Measurements from ENCODE around the gene STX4. TPM values are rescaled to one million over a fixed set of nuclear protein-coding genes. Genes with fewer than 3 reads are reported as not detected.

The STX4 gene
- total RNA-seq, 1 experiment from 2014 or later = 26.0 TPM

DNA sequence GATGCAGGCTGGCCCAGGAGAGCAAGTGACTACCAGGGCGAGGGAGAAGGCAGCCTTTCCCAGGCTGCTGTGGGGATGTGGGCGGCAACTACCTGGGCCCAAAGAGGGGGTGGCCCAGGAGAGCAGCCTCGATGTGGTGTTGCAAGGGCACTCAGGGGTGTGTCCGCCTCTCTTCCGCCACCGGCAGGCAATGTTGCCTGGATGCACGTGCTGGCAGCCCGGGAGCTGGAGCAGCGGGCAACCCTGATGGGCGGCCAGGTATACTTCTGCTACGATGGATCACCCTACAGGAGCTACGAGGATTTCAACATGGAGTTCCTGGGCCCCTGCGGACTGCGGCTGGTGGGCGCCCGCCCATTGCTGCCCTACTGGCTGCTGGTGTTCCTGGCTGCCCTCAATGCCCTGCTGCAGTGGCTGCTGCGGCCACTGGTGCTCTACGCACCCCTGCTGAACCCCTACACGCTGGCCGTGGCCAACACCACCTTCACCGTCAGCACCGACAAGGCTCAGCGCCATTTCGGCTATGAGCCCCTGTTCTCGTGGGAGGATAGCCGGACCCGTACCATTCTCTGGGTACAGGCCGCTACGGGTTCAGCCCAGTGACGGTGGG is 45.7 kb upstream of the STX4 start:
- RAD21 ChIA-PET (ENCODE audit: low non-redundant PET in 1 of 2, low total read pairs in 2 of 2, uncharacterized antibody in 2 of 2, unreplicated experiment in 2 of 2) = no interaction called here
- Histone ChIP-seq H3K27me3 (ENCODE audit: insufficient read depth, low read length) (no peaks in the 10 kb centered on the region), H4K20me1 (ENCODE audit: insufficient read depth) (no peaks in the 10 kb centered on the region), H2AFZ (ENCODE audit: low read depth, low read length, poor library complexity, severe bottlenecking) (no peak overlapping the region), H3K9me3 (ENCODE audit: control insufficient read depth in 1 of 2, insufficient read depth in 1 of 2, low read depth in 1 of 2, low read length in 2 of 2) (no peaks in the 10 kb centered on the region), H3K4me3 (replicated peaks in 1 of 2; ENCODE audit: low read depth in 1 of 2, low read length in 2 of 2) (no peak overlapping the region), H3K36me3 (ENCODE audit: control insufficient read depth in 1 of 2, insufficient read depth in 2 of 2, low read length in 2 of 2) (no peaks in the 10 kb centered on the region), H3K9me2 (ENCODE audit: insufficient read depth) (no peaks in the 10 kb centered on the region), H3K27ac (ENCODE audit: low read depth, low read length) (no peak overlapping the region), H3K79me2 (ENCODE audit: insufficient read depth, low read length) (no peaks in the 10 kb centered on the region), H3K4me1 (ENCODE audit: control insufficient read depth in 1 of 2, insufficient read depth in 2 of 2, low read length in 2 of 2) (peaks cover 0 to 14% of the 10 kb centered on the region in 2 experiments; a peak in 3 of 4 replicates), H3K9ac (ENCODE audit: low read length) (no peak overlapping the region), H3K4me2 (ENCODE audit: low read length) (no peak overlapping the region)
- POLR2A ChIA-PET = no interaction called here
- no peak for ATAC-seq
- TF ChIP-seq, protein P1, sequence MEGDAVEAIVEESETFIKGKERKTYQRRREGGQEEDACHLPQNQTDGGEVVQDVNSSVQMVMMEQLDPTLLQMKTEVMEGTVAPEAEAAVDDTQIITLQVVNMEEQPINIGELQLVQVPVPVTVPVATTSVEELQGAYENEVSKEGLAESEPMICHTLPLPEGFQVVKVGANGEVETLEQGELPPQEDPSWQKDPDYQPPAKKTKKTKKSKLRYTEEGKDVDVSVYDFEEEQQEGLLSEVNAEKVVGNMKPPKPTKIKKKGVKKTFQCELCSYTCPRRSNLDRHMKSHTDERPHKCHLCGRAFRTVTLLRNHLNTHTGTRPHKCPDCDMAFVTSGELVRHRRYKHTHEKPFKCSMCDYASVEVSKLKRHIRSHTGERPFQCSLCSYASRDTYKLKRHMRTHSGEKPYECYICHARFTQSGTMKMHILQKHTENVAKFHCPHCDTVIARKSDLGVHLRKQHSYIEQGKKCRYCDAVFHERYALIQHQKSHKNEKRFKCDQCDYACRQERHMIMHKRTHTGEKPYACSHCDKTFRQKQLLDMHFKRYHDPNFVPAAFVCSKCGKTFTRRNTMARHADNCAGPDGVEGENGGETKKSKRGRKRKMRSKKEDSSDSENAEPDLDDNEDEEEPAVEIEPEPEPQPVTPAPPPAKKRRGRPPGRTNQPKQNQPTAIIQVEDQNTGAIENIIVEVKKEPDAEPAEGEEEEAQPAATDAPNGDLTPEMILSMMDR (IDR thresholded peaks at IDR 0.05 in 2 of 3, conservative IDR thresholded peaks at IDR 0.05 in 1 of 3; ENCODE audit: borderline replicate concordance in 1 of 3, insufficient read depth in 1 of 3, low read depth in 2 of 3, low read length in 2 of 3) = no peak
- TF ChIP-seq ZNF274 (IDR thresholded peaks at IDR 0.05; ENCODE audit: low read depth, low read length) (no peak), ZFX (IDR thresholded peaks at IDR 0.05) (no peak), ELF1 (IDR thresholded peaks at IDR 0.05; ENCODE audit: borderline replicate concordance, low read depth) (no peak)
- DNase-seq (ENCODE audit: low read depth, low spot score) = no peak
- CTCF ChIA-PET = no interaction called here
- intact Hi-C loops (cut with micrococcal nuclease) = loop anchor here (10.0 kb wide), 1 partner anchor 707 kb away; no protein-coding TSS in a partner anchor
- BruUV-seq (replicated peaks) = no TSS peak

DNA sequence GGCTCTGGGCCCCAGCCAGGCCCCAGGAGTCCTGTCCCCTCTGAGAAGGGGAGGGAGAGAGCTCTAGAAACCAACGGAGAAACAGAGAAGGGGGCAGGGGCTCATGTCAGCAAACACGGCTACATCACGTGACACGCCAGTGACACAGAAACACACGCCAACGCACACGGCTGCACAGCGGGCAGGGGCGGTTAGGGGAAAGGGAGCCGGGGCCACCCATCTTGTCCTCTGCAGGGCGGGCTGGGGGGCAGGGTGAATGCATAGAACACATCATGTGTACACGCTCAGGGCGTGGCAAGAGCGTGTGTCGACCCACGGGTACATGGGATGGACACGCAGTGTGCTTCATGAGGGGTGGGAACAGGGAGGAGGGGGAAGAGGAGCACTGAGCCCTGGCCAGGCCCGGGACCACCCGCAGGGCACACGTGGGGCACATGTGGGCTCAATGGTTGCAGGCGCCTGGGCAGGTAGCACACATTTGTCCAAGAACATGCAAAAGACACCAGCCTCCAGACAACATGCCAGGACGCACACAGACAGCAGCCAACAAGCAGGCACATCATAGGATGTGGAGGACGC is 43.8 kb upstream of the STX4 start:
- H3K27me3 ChIP-seq (ENCODE audit: insufficient read depth, low read length) = no peaks in the 10 kb centered on the region
- BruUV-seq (replicated peaks) = no TSS peak
- ATAC-seq (no peak), DNase-seq (ENCODE audit: low read depth, low spot score) (no peak)
- no peaks in the 10 kb centered on the region for H3K79me2 ChIP-seq (ENCODE audit: insufficient read depth, low read length)
- no peak overlapping the region for H3K4me3 ChIP-seq (replicated peaks in 1 of 2; ENCODE audit: low read depth in 1 of 2, low read length in 2 of 2)
- CTCF ChIA-PET = no interaction called here
- no peak overlapping the region for H3K27ac ChIP-seq (ENCODE audit: low read depth, low read length)
- H3K9me2 ChIP-seq (ENCODE audit: insufficient read depth) = no peaks in the 10 kb centered on the region
- intact Hi-C loops (cut with micrococcal nuclease) = loop anchor here (10.0 kb wide), 1 partner anchor 705 kb away; no protein-coding TSS in a partner anchor
- H3K36me3 ChIP-seq (ENCODE audit: control insufficient read depth in 1 of 2, insufficient read depth in 2 of 2, low read length in 2 of 2) = no peaks in the 10 kb centered on the region
- H3K4me2 ChIP-seq (ENCODE audit: low read length) = no peak overlapping the region
- H3K9ac ChIP-seq (ENCODE audit: low read length) = no peak overlapping the region
- no peaks in the 10 kb centered on the region for H3K9me3 ChIP-seq (ENCODE audit: control insufficient read depth in 1 of 2, insufficient read depth in 1 of 2, low read depth in 1 of 2, low read length in 2 of 2)
- H2AFZ ChIP-seq (ENCODE audit: low read depth, low read length, poor library complexity, severe bottlenecking) = no peak overlapping the region
- H3K4me1 ChIP-seq (ENCODE audit: control insufficient read depth in 1 of 2, insufficient read depth in 2 of 2, low read length in 2 of 2) = peaks cover 0 to 18% of the 10 kb centered on the region in 2 experiments; a peak in 3 of 4 replicates
- RAD21 ChIA-PET (ENCODE audit: low non-redundant PET in 1 of 2, low total read pairs in 2 of 2, uncharacterized antibody in 2 of 2, unreplicated experiment in 2 of 2) = no interaction called here
- POLR2A ChIA-PET = no interaction called here
- H4K20me1 ChIP-seq (ENCODE audit: insufficient read depth) = no peaks in the 10 kb centered on the region
- TF ChIP-seq EZH2 (IDR thresholded peaks at IDR 0.05) = no peak
- TF ChIP-seq, protein P2, sequence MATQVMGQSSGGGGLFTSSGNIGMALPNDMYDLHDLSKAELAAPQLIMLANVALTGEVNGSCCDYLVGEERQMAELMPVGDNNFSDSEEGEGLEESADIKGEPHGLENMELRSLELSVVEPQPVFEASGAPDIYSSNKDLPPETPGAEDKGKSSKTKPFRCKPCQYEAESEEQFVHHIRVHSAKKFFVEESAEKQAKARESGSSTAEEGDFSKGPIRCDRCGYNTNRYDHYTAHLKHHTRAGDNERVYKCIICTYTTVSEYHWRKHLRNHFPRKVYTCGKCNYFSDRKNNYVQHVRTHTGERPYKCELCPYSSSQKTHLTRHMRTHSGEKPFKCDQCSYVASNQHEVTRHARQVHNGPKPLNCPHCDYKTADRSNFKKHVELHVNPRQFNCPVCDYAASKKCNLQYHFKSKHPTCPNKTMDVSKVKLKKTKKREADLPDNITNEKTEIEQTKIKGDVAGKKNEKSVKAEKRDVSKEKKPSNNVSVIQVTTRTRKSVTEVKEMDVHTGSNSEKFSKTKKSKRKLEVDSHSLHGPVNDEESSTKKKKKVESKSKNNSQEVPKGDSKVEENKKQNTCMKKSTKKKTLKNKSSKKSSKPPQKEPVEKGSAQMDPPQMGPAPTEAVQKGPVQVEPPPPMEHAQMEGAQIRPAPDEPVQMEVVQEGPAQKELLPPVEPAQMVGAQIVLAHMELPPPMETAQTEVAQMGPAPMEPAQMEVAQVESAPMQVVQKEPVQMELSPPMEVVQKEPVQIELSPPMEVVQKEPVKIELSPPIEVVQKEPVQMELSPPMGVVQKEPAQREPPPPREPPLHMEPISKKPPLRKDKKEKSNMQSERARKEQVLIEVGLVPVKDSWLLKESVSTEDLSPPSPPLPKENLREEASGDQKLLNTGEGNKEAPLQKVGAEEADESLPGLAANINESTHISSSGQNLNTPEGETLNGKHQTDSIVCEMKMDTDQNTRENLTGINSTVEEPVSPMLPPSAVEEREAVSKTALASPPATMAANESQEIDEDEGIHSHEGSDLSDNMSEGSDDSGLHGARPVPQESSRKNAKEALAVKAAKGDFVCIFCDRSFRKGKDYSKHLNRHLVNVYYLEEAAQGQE (IDR thresholded peaks at IDR 0.05; ENCODE audit: low read depth) = no peak
- TF ChIP-seq JUND (IDR thresholded peaks at IDR 0.05) = no peak
- TF ChIP-seq, protein P1 (IDR thresholded peaks at IDR 0.05 in 2 of 3, conservative IDR thresholded peaks at IDR 0.05 in 1 of 3; ENCODE audit: borderline replicate concordance in 1 of 3, insufficient read depth in 1 of 3, low read depth in 2 of 3, low read length in 2 of 3) = no peak
- TF ChIP-seq, protein P3, sequence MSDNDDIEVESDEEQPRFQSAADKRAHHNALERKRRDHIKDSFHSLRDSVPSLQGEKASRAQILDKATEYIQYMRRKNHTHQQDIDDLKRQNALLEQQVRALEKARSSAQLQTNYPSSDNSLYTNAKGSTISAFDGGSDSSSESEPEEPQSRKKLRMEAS (IDR thresholded peaks at IDR 0.05) = no peak
- no peak for TF ChIP-seq EGR1 (IDR thresholded peaks at IDR 0.05; ENCODE audit: low read depth)
